PC-9 (cell line): ENCODE data around the gene CTNS. TPM values are rescaled to one million over a fixed set of nuclear protein-coding genes. Genes with fewer than 3 reads are reported as not detected.

ENCODE experiments used
- BruUV-seq: library from RNA; stranded (reverse); fragments of 400-500 nt; replicated peaks from 2 replicates; lab custom pipeline; 2021; lab: Mats Ljungman, UMichigan
- CTCF ChIA-PET: fragments of 300-600 bp; sonication (Branson Sonifier 250); formaldehyde crosslinking; loops from one replicate; lab custom pipeline; 2022; ENCODE audit warnings: antibody characterized with exemption; lab: Charles Lee
- POLR2A ChIA-PET: fragments of 300-600 bp; sonication (Branson Sonifier 250); formaldehyde crosslinking; loops from one replicate; lab custom pipeline; 2022; ENCODE audit warnings: antibody characterized with exemption; ENCODE audit not compliant: unreplicated experiment; lab: Charles Lee
- DNase-seq, 2 experiments: peaks; one replicate each; pipeline versions ENCODE4 v3.0.0 to v3.0.0-alpha.2; 2015 to 2022; ENCODE audit warnings: mixed read lengths in 1 of 2
- H2AFZ ChIP-seq: fragments of 200-600 bp; sonication (generic); 2 replicates; pipeline ENCODE4 v1.8.1; 2017; ENCODE audit warnings: antibody characterized with exemption
- H3F3A ChIP-seq: fragments of 200-600 bp; sonication (generic); 2 replicates; pipeline ENCODE4 v1.8.1; 2017; ENCODE audit warnings: antibody characterized with exemption, mild to moderate bottlenecking, low read depth; ENCODE audit not compliant: insufficient read depth
- H3K27ac ChIP-seq: fragments of 200-600 bp; sonication (generic); 2 replicates; pipeline ENCODE4 v1.6.1; 2016; ENCODE audit warnings: mixed run types
- H3K27me3 ChIP-seq: fragments of 200-600 bp; sonication (generic); 2 replicates; pipeline ENCODE4 v1.6.1; 2016; ENCODE audit warnings: low read depth, mixed run types; ENCODE audit not compliant: insufficient read depth
- H3K36me3 ChIP-seq: fragments of 200-600 bp; sonication (generic); 2 replicates; pipeline ENCODE4 v1.6.1; 2016; ENCODE audit warnings: low read depth, mixed run types
- H3K4me1 ChIP-seq: fragments of 200-600 bp; sonication (generic); replicated peaks from 2 replicates; pipeline ENCODE4 v1.6.1; 2016; ENCODE audit warnings: mixed run types; ENCODE audit not compliant: insufficient read depth
- H3K4me2 ChIP-seq: fragments of 200-600 bp; sonication (generic); 2 replicates; pipeline ENCODE4 v1.6.1; 2017; ENCODE audit warnings: mixed run types
- H3K4me3 ChIP-seq: fragments of 200-600 bp; sonication (generic); 2 replicates; pipeline ENCODE4 v1.6.1; 2016; ENCODE audit warnings: mixed run types
- H3K79me2 ChIP-seq: fragments of 200-600 bp; sonication (generic); 2 replicates; pipeline ENCODE4 v1.6.1; 2017; ENCODE audit warnings: low read depth, mixed run types
- H3K9me2 ChIP-seq: fragments of 200-600 bp; sonication (generic); 2 replicates; pipeline ENCODE4 v1.8.1; 2017; ENCODE audit warnings: mild to moderate bottlenecking; ENCODE audit not compliant: insufficient read depth
- H3K9me3 ChIP-seq: fragments of 200-600 bp; sonication (generic); 2 replicates; pipeline ENCODE4 v1.8.1; 2016; ENCODE audit warnings: low read depth; ENCODE audit not compliant: insufficient read depth
- H4K20me1 ChIP-seq: fragments of 200-600 bp; sonication (generic); 2 replicates; pipeline ENCODE4 v1.8.1; 2017; ENCODE audit not compliant: insufficient read depth
- CTCF ChIP-seq: fragments of 200-600 bp; sonication (generic); conservative IDR thresholded peaks from 2 replicates; pipeline ENCODE4 v1.6.1; 2017; ENCODE audit warnings: mixed run types, antibody characterized with exemption, mild to moderate bottlenecking, moderate library complexity
- EZH2 ChIP-seq: fragments of 200-600 bp; sonication (generic); IDR thresholded peaks from 2 replicates; pipeline ENCODE4 v1.8.0; 2017; ENCODE audit warnings: antibody characterized with exemption, low read depth
- intact Hi-C: fragments of 100-400 bp; cut with micrococcal nuclease; formaldehyde crosslinking; loops from one replicate; pipeline ENCODE4 v1.10.0; 2022; ENCODE audit not compliant: unreplicated experiment
- total RNA-seq: library from RNA; stranded (reverse); gene quantifications from 2 replicates; pipeline ENCODE4 v1.2.3, GENCODE V29; 2021

The CTNS gene
- total RNA-seq, 1 experiment from 2014 or later = 12.5 TPM

GRCh38 chr17:3635474-3636153 lies 946 bp upstream of the CTNS start:
- Histone ChIP-seq H3F3A (peaks cover 22% of the 10 kb centered on the region), H3K36me3 (no peaks in the 10 kb centered on the region), H3K27me3 (no peaks in the 10 kb centered on the region), H2AFZ (peak overlapping the region; percentile 82), H3K4me2 (peak overlapping the region; percentile 76), H4K20me1 (peaks cover 3% of the 10 kb centered on the region; the same call in 1 of the 2 replicates), H3K79me2 (peaks cover 34% of the 10 kb centered on the region), H3K4me1 (peaks cover 15% of the 10 kb centered on the region; the same call in 1 of the 2 replicates), H3K9me3 (no peaks in the 10 kb centered on the region), H3K27ac (peak overlapping the region; percentile 38), H3K4me3 (peak overlapping the region; percentile 67), H3K9me2 (no peaks in the 10 kb centered on the region)
- ChIA-PET CTCF (interaction anchor here (0.6 kb wide), 1 partner anchor 617 kb away, joined by 4 read pairs; no protein-coding TSS in a partner anchor), POLR2A (interaction anchor here (0.5 to 1.6 kb wide), 4 partner anchors 32 to 211 kb away, joined by 5 to 26 read pairs (median 6); partner anchors contain the start of genes EMC6, NCBP3 and TAX1BP3)
- DNase-seq = peak; percentile 64 to 87
- TF ChIP-seq EZH2 = no peak
- intact Hi-C loops = loop anchor here (1.0 to 5.0 kb wide), 3 partner anchors 33 to 923 kb away; partner anchors contain the start of genes CLUH, EMC6 and TAX1BP3
- no TSS peak for BruUV-seq

- peaks cover 15% of the 10 kb centered on the region; the same call in 1 of the 2 replicates for H3K4me1 ChIP-seq
- ChIA-PET CTCF (no interaction called here), POLR2A (interaction anchor here (0.6 to 1.6 kb wide), 6 partner anchors 31 to 563 kb away, joined by 5 to 26 read pairs (median 6); partner anchors contain the start of genes EMC6, NCBP3 and TAX1BP3)
- TF ChIP-seq EZH2 (no peak), CTCF (no peak)
- H3K4me2 ChIP-seq = peak overlapping the region; percentile 97
- peak overlapping the region; percentile 87 for H2AFZ ChIP-seq
- no peaks in the 10 kb centered on the region for H3K27me3 ChIP-seq
- no peaks in the 10 kb centered on the region for H3K9me2 ChIP-seq
- H3K9me3 ChIP-seq = no peaks in the 10 kb centered on the region
- peaks cover 22% of the 10 kb centered on the region for H3F3A ChIP-seq
- no peak for DNase-seq
- H3K36me3 ChIP-seq = no peaks in the 10 kb centered on the region
- 0 out of 2 replicates have a peak overlapping the region, but pooled peaks have one; percentile 64 for H3K27ac ChIP-seq
- peak overlapping the region; percentile 67 for H3K4me3 ChIP-seq
- intact Hi-C loops = loop anchor here (1.0 to 5.0 kb wide), 3 partner anchors 31 to 925 kb away; partner anchors contain the start of genes CLUH, EMC6 and TAX1BP3
- BruUV-seq = no TSS peak
- peaks cover 3% of the 10 kb centered on the region; the same call in 1 of the 2 replicates for H4K20me1 ChIP-seq
- peaks cover 32% of the 10 kb centered on the region for H3K79me2 ChIP-seq
These were observed 381 bp downstream of the CTNS start for GRCh38 chr17:3636908-3637373.

GRCh38 chr17:3639981-3640596 lies 3.5 kb downstream of the CTNS start:
- BruUV-seq = no TSS peak
- no peak for DNase-seq
- Histone ChIP-seq H3K4me3 (no peak overlapping the region), H3K27ac (no peak overlapping the region), H3K27me3 (no peaks in the 10 kb centered on the region), H3K4me2 (no peak overlapping the region), H3K4me1 (0 out of 2 replicates have a peak, but pooled peaks cover 6% of the 10 kb centered on the region), H2AFZ (no peak overlapping the region), H3K36me3 (no peaks in the 10 kb centered on the region), H3K79me2 (peaks cover 5% of the 10 kb centered on the region; the same call in 1 of the 2 replicates), H3K9me2 (no peaks in the 10 kb centered on the region), H4K20me1 (no peaks in the 10 kb centered on the region), H3K9me3 (no peaks in the 10 kb centered on the region), H3F3A (peaks cover 19% of the 10 kb centered on the region)
- CTCF ChIA-PET = no interaction called here
- intact Hi-C loops = loop anchor here (5.0 kb wide), 2 partner anchors 593 to 928 kb away; partner anchors contain the start of gene CLUH
- POLR2A ChIA-PET = no interaction called here
- TF ChIP-seq EZH2 (no peak), CTCF (no peak)
